Chondrocyte (in vitro differentiated cells): ENCODE measurements around the gene ELMO1. TPM values are rescaled to one million over a fixed set of nuclear protein-coding genes. Genes with fewer than 3 reads are reported as not detected.

ENCODE experiments used
- DNase-seq: peaks from one replicate; pipeline ENCODE4 v3.0.0; 2021; ENCODE audit warnings: mixed read lengths, low spot score
- H3K27ac Mint-ChIP-seq: one replicate; pipeline ENCODE4 v1.8.0; 2021; ENCODE audit warnings: mild to moderate bottlenecking, moderate library complexity, mixed read lengths; ENCODE audit not compliant: unreplicated experiment
- H3K27me3 Mint-ChIP-seq: 2 replicates; pipeline ENCODE4 v1.8.0; 2021; ENCODE audit warnings: low read depth, mixed read lengths
- H3K36me3 Mint-ChIP-seq: 2 replicates; pipeline ENCODE4 v1.8.0; 2021; ENCODE audit warnings: low read depth, mixed read lengths
- H3K4me1 Mint-ChIP-seq: 2 replicates; pipeline ENCODE4 v1.8.0; 2021; ENCODE audit warnings: low read depth, mild to moderate bottlenecking, mixed read lengths
- H3K4me3 Mint-ChIP-seq: one replicate; pipeline ENCODE4 v1.8.0; 2021; ENCODE audit warnings: mild to moderate bottlenecking, moderate library complexity, mixed read lengths; ENCODE audit not compliant: unreplicated experiment
- H3K9me3 Mint-ChIP-seq: 2 replicates; pipeline ENCODE4 v1.8.0; 2021; ENCODE audit warnings: low read depth, mixed read lengths
- total RNA-seq: library from RNA; stranded (reverse); gene quantifications from 3 replicates; pipeline ENCODE4 v1.2.1, GENCODE V29; 2021
- TF ChIP-seq, protein P1 (sequence below): fragments of 200-600 bp; sonication (generic); IDR thresholded peaks from 2 replicates; pipeline ENCODE4 v1.5.0; 2021; ENCODE audit warnings: antibody characterized with exemption, mild to moderate bottlenecking, moderate library complexity

Gene ELMO1
- total RNA-seq, 1 donor from 2014 or later, result 0.42 TPM

- Mint-ChIP-seq H3K4me3 (no peak overlapping the region), H3K27me3 (peaks cover 45% of the 10 kb centered on the region)
Measured at GRCh38 chr7:37449621-37450020, 957 bp upstream of the ELMO1 start.

DNA sequence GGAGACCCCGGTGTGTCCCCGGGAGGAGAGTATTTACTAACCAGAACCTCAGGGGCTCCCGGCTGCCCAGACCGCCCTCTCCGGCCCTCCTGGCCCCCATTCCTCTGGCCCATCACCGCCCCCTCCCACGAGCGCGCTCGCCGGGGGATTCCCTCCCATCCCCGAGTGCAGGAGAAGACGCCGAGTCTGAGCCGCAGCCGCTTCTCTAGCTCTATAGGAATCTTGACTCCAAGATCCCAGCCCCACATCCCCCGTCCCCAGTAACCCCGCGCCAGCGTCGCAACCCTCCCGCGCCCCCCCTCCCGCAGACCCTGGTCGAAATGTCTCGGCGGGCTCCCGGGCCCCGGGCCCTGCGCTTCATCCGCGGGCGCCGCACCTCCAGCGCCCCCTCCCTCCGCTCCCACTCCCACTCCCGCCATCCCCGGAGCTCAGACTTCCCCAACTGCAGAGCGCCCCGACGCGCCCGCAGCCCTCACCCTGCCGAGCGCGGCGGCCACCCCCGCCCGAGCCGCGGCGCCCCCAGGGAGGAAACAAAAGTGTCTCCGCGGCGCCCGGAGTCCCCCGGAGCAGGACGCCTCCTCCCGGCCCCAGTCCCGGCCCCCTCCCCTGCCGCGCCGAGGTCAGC is 541 bp downstream of the ELMO1 start:
- DNase-seq, result no peak
- no peaks in the 10 kb centered on the region for H3K36me3 Mint-ChIP-seq
- no peaks in the 10 kb centered on the region for H3K9me3 Mint-ChIP-seq
- peaks cover 9% of the 10 kb centered on the region for H3K4me1 Mint-ChIP-seq
- no peak overlapping the region for H3K27ac Mint-ChIP-seq
- peaks cover 43% of the 10 kb centered on the region for H3K27me3 Mint-ChIP-seq
- TF ChIP-seq, protein P1, sequence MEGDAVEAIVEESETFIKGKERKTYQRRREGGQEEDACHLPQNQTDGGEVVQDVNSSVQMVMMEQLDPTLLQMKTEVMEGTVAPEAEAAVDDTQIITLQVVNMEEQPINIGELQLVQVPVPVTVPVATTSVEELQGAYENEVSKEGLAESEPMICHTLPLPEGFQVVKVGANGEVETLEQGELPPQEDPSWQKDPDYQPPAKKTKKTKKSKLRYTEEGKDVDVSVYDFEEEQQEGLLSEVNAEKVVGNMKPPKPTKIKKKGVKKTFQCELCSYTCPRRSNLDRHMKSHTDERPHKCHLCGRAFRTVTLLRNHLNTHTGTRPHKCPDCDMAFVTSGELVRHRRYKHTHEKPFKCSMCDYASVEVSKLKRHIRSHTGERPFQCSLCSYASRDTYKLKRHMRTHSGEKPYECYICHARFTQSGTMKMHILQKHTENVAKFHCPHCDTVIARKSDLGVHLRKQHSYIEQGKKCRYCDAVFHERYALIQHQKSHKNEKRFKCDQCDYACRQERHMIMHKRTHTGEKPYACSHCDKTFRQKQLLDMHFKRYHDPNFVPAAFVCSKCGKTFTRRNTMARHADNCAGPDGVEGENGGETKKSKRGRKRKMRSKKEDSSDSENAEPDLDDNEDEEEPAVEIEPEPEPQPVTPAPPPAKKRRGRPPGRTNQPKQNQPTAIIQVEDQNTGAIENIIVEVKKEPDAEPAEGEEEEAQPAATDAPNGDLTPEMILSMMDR, result no peak
- peak overlapping the region; percentile 82 for H3K4me3 Mint-ChIP-seq

More at GRCh38 chr7:37449621-37450020, 957 bp upstream of the ELMO1 start:
- Mint-ChIP-seq H3K36me3 (no peaks in the 10 kb centered on the region), H3K9me3 (no peaks in the 10 kb centered on the region), H3K4me1 (peaks cover 9% of the 10 kb centered on the region), H3K27ac (no peak overlapping the region)
- TF ChIP-seq, protein P1, result no peak
- DNase-seq, result no peak

DNA sequence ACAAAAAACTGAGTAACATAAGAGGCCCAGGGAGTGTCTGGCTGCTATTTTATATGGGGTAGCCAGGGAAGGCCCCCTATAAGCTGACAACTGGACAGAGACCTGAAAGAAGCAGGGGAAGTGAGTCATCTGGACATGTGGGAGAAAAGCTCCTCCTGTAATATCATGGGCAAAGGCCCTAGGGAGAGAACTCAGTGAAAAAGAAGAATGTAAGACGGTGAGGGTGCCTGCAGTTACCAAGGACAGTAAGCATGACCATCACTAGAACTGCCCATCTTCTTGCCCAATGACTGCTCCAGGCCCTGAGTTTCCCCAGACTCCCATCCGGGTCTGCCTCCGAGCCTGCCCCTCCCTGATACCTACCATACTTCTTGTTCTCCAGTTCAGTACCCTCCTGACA is 2.3 kb downstream of the ELMO1 start:
- H3K27me3 Mint-ChIP-seq, result peaks cover 38% of the 10 kb centered on the region
- H3K27ac Mint-ChIP-seq, result no peak overlapping the region
- peaks cover 9% of the 10 kb centered on the region for H3K4me1 Mint-ChIP-seq
- no peak for DNase-seq
- H3K4me3 Mint-ChIP-seq, result peak overlapping the region; percentile 17
- H3K9me3 Mint-ChIP-seq, result no peaks in the 10 kb centered on the region
- TF ChIP-seq, protein P1, result no peak
- no peaks in the 10 kb centered on the region for H3K36me3 Mint-ChIP-seq

GRCh38 chr7:37445790-37446189 is 2.9 kb downstream of the ELMO1 start:
- Mint-ChIP-seq H3K27ac (no peak overlapping the region), H3K36me3 (no peaks in the 10 kb centered on the region), H3K4me1 (peaks cover 9% of the 10 kb centered on the region), H3K9me3 (no peaks in the 10 kb centered on the region), H3K4me3 (no peak overlapping the region), H3K27me3 (peaks cover 39% of the 10 kb centered on the region)
- DNase-seq, result no peak
- TF ChIP-seq, protein P1, result no peak

GRCh38 chr7:37445064-37445723 is 3.5 kb downstream of the ELMO1 start:
- TF ChIP-seq, protein P1, result no peak
- H3K4me1 Mint-ChIP-seq, result peaks cover 9% of the 10 kb centered on the region
- H3K27me3 Mint-ChIP-seq, result peaks cover 34% of the 10 kb centered on the region
- no peak overlapping the region for H3K4me3 Mint-ChIP-seq
- H3K9me3 Mint-ChIP-seq, result no peaks in the 10 kb centered on the region
- DNase-seq, result no peak
- no peaks in the 10 kb centered on the region for H3K36me3 Mint-ChIP-seq
- H3K27ac Mint-ChIP-seq, result no peak overlapping the region
